ENCODE measurements around the gene DALRD3. TPM values are rescaled to one million over a fixed set of nuclear protein-coding genes. Genes with fewer than 3 reads are reported as not detected.

The DALRD3 gene
- total and polyA plus RNA-seq, 2 of the 8 experiments (the other 6 are each of a cell fraction or from before 2014, with no cell fraction given): 30.4 to 86.5 TPM

GRCh38 chr3:49007771-49008528 is 10.4 kb downstream of the DALRD3 start (continued):
- TF ChIP-seq RNF2 (IDR thresholded peaks at IDR 0.05; ENCODE audit: borderline replicate concordance, low read depth, low read length, missing control alignments, poor library complexity, severe bottlenecking) (no peak), TAF1 (IDR thresholded peaks at IDR 0.05; ENCODE audit: low read depth, low read length) (no peak), BACH1 (IDR thresholded peaks at IDR 0.05; ENCODE audit: low read length) (no peak), SIN3A (conservative IDR thresholded peaks at IDR 0.05 in 1 of 2, IDR thresholded peaks at IDR 0.05 in 1 of 2; ENCODE audit: low read depth in 1 of 2, low read length in 2 of 2) (no peak), POLR2AphosphoS5 (IDR thresholded peaks at IDR 0.05; ENCODE audit: low read depth, low read length) (peak; percentile 17; the same call in 1 of the 2 replicates)
